MM.1S (cell line): ENCODE measurements around the gene U2AF1L4.

Experiments used
- CTCF ChIP-seq: fragments of 300-600 bp; sonication (generic); IDR thresholded peaks from 2 replicates; pipeline ENCODE4 v1.5.1; 2016; ENCODE audit warnings: antibody characterized with exemption, low read length, mixed read lengths
- EZH2phosphoT487 ChIP-seq: fragments of 300-600 bp; sonication (generic); IDR thresholded peaks from 2 replicates; pipeline ENCODE4 v1.6.1; 2018; ENCODE audit warnings: antibody characterized with exemption, low read length

- TF ChIP-seq CTCF (no peak), EZH2phosphoT487 (no peak)
Observed at GRCh38 chr19:35767288-35768081, 22.3 kb upstream of the U2AF1L4 start.
